ENCODE data around the gene IFNG.
"Not testable (repeated sequence)": the region's sequence is repeated elsewhere in the genome, so short reads cannot be mapped to it uniquely, and the experiment has no call there.

IFNG gene

GRCh38 chr12:68159681-68160304, at the start of gene IFNG:
Gene IFNG (minus strand): TSS chr12:68159740. CDS start chr12:68159615, 125 bp downstream.
- DNase-seq (ENCODE audit: low read depth), result no peak
- no peak for TF ChIP-seq CTCF (conservative IDR thresholded peaks at IDR 0.05; ENCODE audit: low read depth, low read length)
- no peak within 1 kb of the TSS for H3K4me3 ChIP-seq (ENCODE audit: low read length)

GRCh38 chr12:68209048-68209728, 49.6 kb upstream of the IFNG start:
- DNase-seq (ENCODE audit: low read depth); H3K4me3 ChIP-seq (ENCODE audit: low read length): not testable (repeated sequence)

- TF ChIP-seq CTCF (conservative IDR thresholded peaks at IDR 0.05; ENCODE audit: low read depth, low read length), result no peak
- H3K4me3 ChIP-seq (ENCODE audit: low read length), result no peak overlapping the region
- DNase-seq (ENCODE audit: low read depth), result no peak
Measured at GRCh38 chr12:68207276-68207675, 47.7 kb upstream of the IFNG start.

- no peak for TF ChIP-seq CTCF (conservative IDR thresholded peaks at IDR 0.05; ENCODE audit: low read depth, low read length)
- DNase-seq (ENCODE audit: low read depth), result no peak
Measured at GRCh38 chr12:68206446-68206845, 46.9 kb upstream of the IFNG start.

GRCh38 chr12:68203460-68203875, 43.9 kb upstream of the IFNG start:
- no peak for TF ChIP-seq CTCF (conservative IDR thresholded peaks at IDR 0.05; ENCODE audit: low read depth, low read length)
- no peak for DNase-seq (ENCODE audit: low read depth)
- no peak overlapping the region for H3K4me3 ChIP-seq (ENCODE audit: low read length)

More at GRCh38 chr12:68206446-68206845, 46.9 kb upstream of the IFNG start:
- no peak overlapping the region for H3K4me3 ChIP-seq (ENCODE audit: low read length)

- peak; percentile 9 for DNase-seq (ENCODE audit: low read depth)
- TF ChIP-seq CTCF (conservative IDR thresholded peaks at IDR 0.05; ENCODE audit: low read depth, low read length), result no peak
- H3K4me3 ChIP-seq (ENCODE audit: low read length), result no peak overlapping the region
Measured at GRCh38 chr12:68200854-68201253, 41.3 kb upstream of the IFNG start.

GRCh38 chr12:68199127-68199526, 39.6 kb upstream of the IFNG start:
- TF ChIP-seq CTCF (conservative IDR thresholded peaks at IDR 0.05; ENCODE audit: low read depth, low read length), result no peak
- DNase-seq (ENCODE audit: low read depth), result no peak
- H3K4me3 ChIP-seq (ENCODE audit: low read length), result no peak overlapping the region

Data from retinal pigment epithelial cell (primary cell).